Esophagus (tissue), 2 donors: Measurements from ENCODE around the gene RASD2. TPM values are rescaled to one million over a fixed set of nuclear protein-coding genes. Genes with fewer than 3 reads are reported as not detected.

Experiments
- H3K27ac ChIP-seq, 2 donors: one replicate each; pipeline ENCODE4 v1.5.1; 2013; ENCODE audit warnings: low read depth in 2 of 2, mild to moderate bottlenecking in 2 of 2, inconsistent platforms in 1 of 2, low read length in 1 of 2, moderate library complexity in 1 of 2
- H3K27me3 ChIP-seq, 2 donors: one replicate each; pipeline ENCODE4 v1.6.1; 2013; ENCODE audit warnings: low read length in 2 of 2, control low read depth in 1 of 2, mild to moderate bottlenecking in 1 of 2; ENCODE audit not compliant: insufficient read depth in 2 of 2, control insufficient read depth in 1 of 2
- H3K36me3 ChIP-seq, 2 donors: one replicate each; pipeline ENCODE4 v1.6.1; 2013; ENCODE audit warnings: low read length in 1 of 2; ENCODE audit not compliant: control insufficient read depth in 2 of 2, insufficient read depth in 2 of 2
- H3K4me1 ChIP-seq, 2 donors: one replicate each; pipeline ENCODE4 v1.6.1; 2013; ENCODE audit warnings: low read length in 1 of 2; ENCODE audit not compliant: control insufficient read depth in 2 of 2, insufficient read depth in 2 of 2
- H3K4me3 ChIP-seq, 2 donors: one replicate each; pipeline ENCODE4 v1.5.1; 2013; ENCODE audit warnings: low read length in 2 of 2, mild to moderate bottlenecking in 2 of 2, low read depth in 1 of 2, moderate library complexity in 1 of 2
- H3K9me3 ChIP-seq, 2 donors: one replicate each; pipeline ENCODE4 v1.6.1; 2013; ENCODE audit warnings: mild to moderate bottlenecking in 2 of 2, low read depth in 1 of 2, low read length in 1 of 2, moderate library complexity in 1 of 2; ENCODE audit not compliant: control insufficient read depth in 2 of 2, insufficient read depth in 1 of 2
- WGBS, 2 donors: extraction: QIAGEN DNeasy Blood & Tissue Kit; methylation state at CpG; one replicate each; pipeline ENCODE4 v1.1.7; 2013; 5-methylcytosine and 5-hydroxymethylcytosine counted together
- polyA plus RNA-seq, 2 donors: library from polyadenylated mRNA; stranded (reverse); fragments of 200-250 nt; gene quantifications; one replicate each; pipeline ENCODE4 v1.2.3, GENCODE V29; 2013
- donor health status: healthy with polysubstance abuse.
- donor health status: Bipolar disorder and iron deficiency.

RASD2 gene
- polyA plus RNA-seq, 2 donors: 0.49 to 0.64 TPM

GRCh38 chr22:35525687-35526332, 14.8 kb upstream of the RASD2 start:
- no peaks in the 10 kb centered on the region for H3K27me3 ChIP-seq
- H3K9me3 ChIP-seq: peaks cover 0 to 5% of the 10 kb centered on the region in 2 donors
- H3K4me1 ChIP-seq: peaks cover 0 to 6% of the 10 kb centered on the region in 2 donors
- 84 to 85% methylated on average over 12 of the region's 12 CpGs for WGBS, 2 donors
- H3K27ac ChIP-seq: peak overlapping the region in 1 of 2 donors; percentile 24
- no peak overlapping the region for H3K4me3 ChIP-seq
- H3K36me3 ChIP-seq: no peaks in the 10 kb centered on the region

- no peak overlapping the region for H3K27ac ChIP-seq
- H3K36me3 ChIP-seq: no peaks in the 10 kb centered on the region
- H3K9me3 ChIP-seq: peaks cover 0 to 5% of the 10 kb centered on the region in 2 donors
- no peak overlapping the region for H3K4me3 ChIP-seq
- H3K27me3 ChIP-seq: no peaks in the 10 kb centered on the region
- H3K4me1 ChIP-seq: peaks cover 0 to 4% of the 10 kb centered on the region in 2 donors
- WGBS, 2 donors: 88 to 90% methylated on average over 12 of the region's 12 CpGs
These were observed 14.2 kb upstream of the RASD2 start for GRCh38 chr22:35526333-35526979.

GRCh38 chr22:35528927-35529326, 11.7 kb upstream of the RASD2 start:
- Histone ChIP-seq H3K27me3 (no peaks in the 10 kb centered on the region), H3K4me1 (no peaks in the 10 kb centered on the region), H3K9me3 (peaks cover 0 to 7% of the 10 kb centered on the region in 2 donors), H3K4me3 (no peak overlapping the region), H3K27ac (no peak overlapping the region), H3K36me3 (no peaks in the 10 kb centered on the region)
- WGBS, 2 donors: 86 to 91% methylated on average over 2 of the region's 2 CpGs

GRCh38 chr22:35530700-35531099, 9.9 kb upstream of the RASD2 start:
- no peak overlapping the region for H3K4me3 ChIP-seq
- H3K36me3 ChIP-seq: no peaks in the 10 kb centered on the region
- no peaks in the 10 kb centered on the region for H3K27me3 ChIP-seq
- no peaks in the 10 kb centered on the region for H3K4me1 ChIP-seq
- H3K27ac ChIP-seq: no peak overlapping the region
- WGBS, 2 donors: 85 to 86% methylated on average over 4 of the region's 4 CpGs
- H3K9me3 ChIP-seq: peaks cover 0 to 7% of the 10 kb centered on the region in 2 donors

- 86 to 89% methylated on average over 6 of the region's 6 CpGs for WGBS, 2 donors
- Histone ChIP-seq H3K27me3 (no peaks in the 10 kb centered on the region), H3K36me3 (no peaks in the 10 kb centered on the region), H3K4me3 (no peak overlapping the region), H3K4me1 (no peaks in the 10 kb centered on the region), H3K9me3 (peaks cover 0 to 7% of the 10 kb centered on the region in 2 donors), H3K27ac (no peak overlapping the region)
These were observed 9.4 kb upstream of the RASD2 start for GRCh38 chr22:35531202-35531601.

GRCh38 chr22:35531676-35532075, 9.0 kb upstream of the RASD2 start:
- H3K4me3 ChIP-seq: no peak overlapping the region
- no peaks in the 10 kb centered on the region for H3K36me3 ChIP-seq
- WGBS, 2 donors: 57 to 63% methylated on average over 2 of the region's 2 CpGs
- H3K4me1 ChIP-seq: no peaks in the 10 kb centered on the region
- no peak overlapping the region for H3K27ac ChIP-seq
- no peaks in the 10 kb centered on the region for H3K27me3 ChIP-seq
- H3K9me3 ChIP-seq: peaks cover 0 to 7% of the 10 kb centered on the region in 2 donors

GRCh38 chr22:35533365-35534029, 7.1 kb upstream of the RASD2 start:
- no peak overlapping the region for H3K4me3 ChIP-seq
- no peaks in the 10 kb centered on the region for H3K36me3 ChIP-seq
- no peaks in the 10 kb centered on the region for H3K27me3 ChIP-seq
- no peak overlapping the region for H3K27ac ChIP-seq
- 95 to 96% methylated on average over 6 of the region's 6 CpGs for WGBS, 2 donors
- no peaks in the 10 kb centered on the region for H3K4me1 ChIP-seq
- H3K9me3 ChIP-seq: peaks cover 0 to 7% of the 10 kb centered on the region in 2 donors

- Histone ChIP-seq H3K27me3 (no peaks in the 10 kb centered on the region), H3K36me3 (no peaks in the 10 kb centered on the region), H3K4me1 (no peaks in the 10 kb centered on the region), H3K4me3 (no peak overlapping the region), H3K27ac (no peak overlapping the region), H3K9me3 (peaks cover 0 to 5% of the 10 kb centered on the region in 2 donors)
- 73 to 74% methylated on average over 3 of the region's 3 CpGs for WGBS, 2 donors
These were observed 6.5 kb upstream of the RASD2 start for GRCh38 chr22:35534091-35534490.

GRCh38 chr22:35537232-35537631, 3.4 kb upstream of the RASD2 start:
- H3K4me1 ChIP-seq: peaks cover 7 to 11% of the 10 kb centered on the region in 2 donors
- peaks cover 0 to 5% of the 10 kb centered on the region in 2 donors for H3K9me3 ChIP-seq
- no peaks in the 10 kb centered on the region for H3K36me3 ChIP-seq
- no peak overlapping the region for H3K4me3 ChIP-seq
- H3K27me3 ChIP-seq: no peaks in the 10 kb centered on the region
- no peak overlapping the region for H3K27ac ChIP-seq
- 61 to 68% methylated on average over 7 of the region's 7 CpGs for WGBS, 2 donors
